CD4-positive, alpha-beta T cell treated with Interleukin-2 at 100 ng/mL for 4 hours (primary cell): ENCODE measurements around the gene FLT1.

Experiments
- DNase-seq: peaks from one replicate; pipeline ENCODE4 v3.0.0-alpha.2; 2020; ENCODE audit warnings: low spot score

Gene FLT1

GRCh38 chr13:28316836-28317235, 178.1 kb downstream of the FLT1 start:
- no peak for DNase-seq

GRCh38 chr13:28316129-28316528, 178.8 kb downstream of the FLT1 start:
- DNase-seq = no peak

- DNase-seq = no peak
Observed at GRCh38 chr13:28314879-28315278, 180.0 kb downstream of the FLT1 start.

- DNase-seq = no peak
Observed at GRCh38 chr13:28313579-28313978, 181.3 kb downstream of the FLT1 start.

GRCh38 chr13:28306325-28306724, 188.6 kb downstream of the FLT1 start:
- DNase-seq = no peak

GRCh38 chr13:28301839-28302238, 193.1 kb downstream of the FLT1 start:
- no peak for DNase-seq

GRCh38 chr13:28299916-28300315, 195.0 kb downstream of the FLT1 start:
- DNase-seq = no peak

GRCh38 chr13:28297341-28297740, 197.6 kb downstream of the FLT1 start:
- DNase-seq = no peak

- DNase-seq = no peak
Observed at GRCh38 chr13:28286263-28286662, 208.7 kb downstream of the FLT1 start.

GRCh38 chr13:28283600-28283999, 211.3 kb downstream of the FLT1 start:
- no peak for DNase-seq

GRCh38 chr13:28282451-28282850, 212.5 kb downstream of the FLT1 start:
- no peak for DNase-seq

- no peak for DNase-seq
Observed at GRCh38 chr13:28273919-28274318, 221.0 kb downstream of the FLT1 start.

- no peak for DNase-seq
Observed at GRCh38 chr13:28271056-28271840, 223.7 kb downstream of the FLT1 start.

- DNase-seq = no peak
Observed at GRCh38 chr13:28268800-28269223, 226.1 kb downstream of the FLT1 start.

- DNase-seq = no peak
Observed at GRCh38 chr13:28267497-28267896, 227.4 kb downstream of the FLT1 start.

GRCh38 chr13:28258417-28258816, 236.5 kb downstream of the FLT1 start:
- DNase-seq = no peak

GRCh38 chr13:28257305-28257704, 237.6 kb downstream of the FLT1 start:
- DNase-seq = no peak

GRCh38 chr13:28252547-28252946, 242.4 kb downstream of the FLT1 start:
- no peak for DNase-seq

- no peak for DNase-seq
Observed at GRCh38 chr13:28251466-28251865, 243.5 kb downstream of the FLT1 start.

GRCh38 chr13:28250542-28250941, 244.4 kb downstream of the FLT1 start:
- DNase-seq = no peak
